ENCODE measurements around the gene PRAMEF17. TPM values are rescaled to one million over a fixed set of nuclear protein-coding genes. Genes with fewer than 3 reads are reported as not detected.
"Not testable (repeated sequence)": the region's sequence is repeated elsewhere in the genome, so short reads cannot be mapped to it uniquely, and the experiment has no call there.

PRAMEF17 gene, protein sequence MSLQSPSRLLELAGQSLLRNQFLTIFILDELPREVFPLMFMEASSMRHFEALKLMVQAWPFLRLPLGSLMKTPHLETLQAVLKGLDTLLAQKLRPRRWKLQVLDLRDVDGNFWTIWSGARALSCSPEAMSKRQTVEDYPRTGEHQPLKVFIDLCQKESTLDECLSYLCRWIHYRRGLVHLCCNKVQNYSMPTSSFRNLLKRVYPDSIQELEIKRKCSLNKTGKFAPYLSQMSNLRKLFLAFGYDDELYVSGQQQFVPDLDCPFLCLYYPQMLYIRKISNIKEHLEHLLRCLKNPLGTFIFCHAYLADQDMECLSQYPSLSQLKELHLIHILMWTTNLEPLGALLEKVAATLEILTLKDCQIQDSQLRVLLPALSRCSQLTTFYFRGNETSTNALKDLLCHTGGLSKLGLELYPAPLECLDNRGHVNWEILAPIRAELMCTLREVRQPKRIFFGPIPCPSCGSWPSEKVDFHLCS
- total RNA-seq, result not detected
- long read RNA-seq, donor 1, result 0 reads
- long read RNA-seq, donor 2, result 0 reads

DNA sequence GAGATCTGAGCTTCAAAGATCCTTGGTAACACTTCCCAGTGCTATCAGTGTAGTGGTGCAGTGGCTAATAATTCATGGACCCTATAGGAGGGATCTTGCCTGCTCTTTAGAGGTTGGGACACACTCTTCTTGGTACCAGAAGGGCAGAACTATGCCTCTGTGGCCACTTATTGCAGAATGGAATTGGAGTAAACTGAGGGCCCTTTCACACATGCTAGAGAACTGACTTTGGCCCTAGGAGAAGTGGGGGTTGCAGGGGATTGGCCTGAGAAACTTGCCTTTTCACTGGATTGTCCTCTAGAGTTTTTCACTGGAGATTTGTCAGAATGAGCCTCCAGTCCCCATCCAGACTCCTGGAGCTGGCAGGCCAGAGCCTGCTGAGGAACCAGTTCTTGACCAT lies at the start of gene PRAMEF17:
TSS of gene PRAMEF17 (plus strand) at position 301 of the 400 bp plus-strand sequence. CDS start at position 327, 26 bp downstream.
- DNase-seq (ENCODE audit: low spot score); intact Hi-C loops (cut with DNase I): not testable (repeated sequence)

DNA sequence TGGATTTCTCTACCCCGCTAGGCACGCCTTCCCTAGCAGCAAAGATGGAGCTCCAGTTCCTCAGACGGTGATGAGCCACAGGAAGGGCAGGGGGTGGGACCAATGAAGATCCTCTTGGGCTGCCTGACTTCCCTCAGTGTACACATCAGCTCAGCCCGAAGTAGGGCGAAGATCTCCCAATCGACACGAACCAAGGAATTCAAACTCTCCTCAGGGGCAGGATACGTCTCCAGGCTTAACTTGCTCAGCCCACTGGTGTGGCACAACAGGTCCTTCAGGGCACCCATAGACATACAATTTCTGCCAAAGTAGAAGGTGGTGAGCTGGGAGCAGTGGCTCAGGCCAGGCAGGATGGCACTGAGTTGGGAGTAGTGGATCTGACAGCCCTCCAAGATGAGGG lies 46.9 kb upstream of the PRAMEF17 start:
- DNase-seq (ENCODE audit: low spot score), result not testable (repeated sequence)

DNA sequence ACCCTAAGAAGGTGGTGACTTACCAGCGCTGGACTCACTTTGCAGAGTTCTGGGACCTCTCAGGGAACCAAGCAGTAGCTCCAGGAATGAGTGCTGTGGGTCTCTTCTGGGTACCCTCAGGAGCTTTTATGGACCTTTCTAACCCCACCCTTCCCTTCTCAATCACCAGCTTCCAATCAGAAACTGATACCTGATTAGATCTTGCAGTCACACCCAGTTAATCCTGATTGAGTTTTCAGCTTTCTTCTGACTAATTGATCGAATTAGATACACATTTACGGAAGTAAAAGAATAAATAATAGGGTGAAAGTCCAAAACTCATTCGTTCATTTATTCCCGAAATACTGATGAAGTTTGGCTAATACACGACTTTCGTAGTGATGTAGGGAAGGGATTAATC lies 42.4 kb upstream of the PRAMEF17 start, which contains the start of gene PRAMEF14:
TSS of gene PRAMEF14 (minus strand) at position 101 of the 400 bp plus-strand sequence. CDS start 1,820 bp downstream, outside the sequence.
- intact Hi-C loops (cut with DNase I); DNase-seq (ENCODE audit: low spot score): not testable (repeated sequence)

More for the DNA sequence above, 46.9 kb upstream of the PRAMEF17 start:
- intact Hi-C loops (cut with DNase I), result not testable (repeated sequence)

DNA sequence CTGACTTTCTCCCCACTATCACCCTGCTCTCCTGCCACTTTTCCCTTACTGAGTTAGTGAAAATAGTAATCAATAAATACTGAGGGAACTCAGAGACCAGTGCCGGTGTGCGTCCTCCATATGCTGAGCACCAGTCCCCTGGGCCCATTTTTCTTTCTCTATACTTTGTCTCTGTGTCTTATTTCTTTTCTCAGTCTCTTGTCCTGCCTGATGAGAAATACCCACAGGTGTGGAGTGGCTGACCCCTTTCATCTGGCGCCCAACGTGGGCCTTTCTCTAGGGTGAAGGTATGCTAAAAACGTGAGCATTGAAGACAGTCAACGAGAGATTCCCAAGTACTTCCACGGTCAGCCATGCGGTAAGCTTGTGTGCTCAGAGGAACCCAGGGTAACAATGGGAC lies 36.0 kb upstream of the PRAMEF17 start:
- DNase-seq (ENCODE audit: low spot score); intact Hi-C loops (cut with DNase I): not testable (repeated sequence)

DNA sequence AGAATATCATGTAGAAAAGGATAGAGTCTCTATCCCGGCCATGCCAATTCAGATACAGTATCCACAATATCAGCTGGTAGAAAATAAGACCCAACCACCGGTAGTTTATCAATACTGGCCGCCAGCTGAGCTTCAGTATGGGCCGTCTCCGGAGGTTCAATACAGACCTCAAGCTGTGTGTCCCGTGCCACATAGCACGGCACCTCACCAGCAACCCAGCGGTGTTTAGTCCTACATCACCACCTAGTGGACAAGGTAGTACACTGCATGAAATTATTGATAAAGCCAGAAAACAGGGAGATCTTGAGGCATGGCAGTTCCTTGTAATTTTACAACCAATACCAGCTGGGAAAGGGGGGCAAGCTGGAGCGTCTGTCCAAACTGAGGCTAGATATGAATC lies 35.0 kb upstream of the PRAMEF17 start:
- DNase-seq (ENCODE audit: low spot score); intact Hi-C loops (cut with DNase I): not testable (repeated sequence)

DNA sequence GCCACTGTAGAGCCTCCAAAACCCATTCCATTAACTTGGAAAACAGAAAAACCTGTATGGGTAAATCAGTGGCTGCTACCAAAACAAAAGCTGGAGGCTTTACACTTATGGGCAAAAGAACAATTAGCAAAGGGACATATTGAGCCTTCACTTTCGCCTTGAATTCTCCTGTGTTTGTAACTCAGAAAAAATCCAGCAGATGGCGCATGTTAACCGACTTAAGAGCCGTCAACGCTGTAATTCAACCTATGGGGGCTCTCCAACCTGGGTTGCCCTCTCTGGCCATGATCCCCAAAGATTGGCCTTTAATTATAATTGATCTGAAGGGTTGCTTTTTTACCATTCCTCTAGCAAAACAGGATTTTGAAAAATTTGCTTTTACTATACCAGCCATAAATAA lies 32.7 kb upstream of the PRAMEF17 start:
- not testable (repeated sequence) for DNase-seq (ENCODE audit: low spot score)

DNA sequence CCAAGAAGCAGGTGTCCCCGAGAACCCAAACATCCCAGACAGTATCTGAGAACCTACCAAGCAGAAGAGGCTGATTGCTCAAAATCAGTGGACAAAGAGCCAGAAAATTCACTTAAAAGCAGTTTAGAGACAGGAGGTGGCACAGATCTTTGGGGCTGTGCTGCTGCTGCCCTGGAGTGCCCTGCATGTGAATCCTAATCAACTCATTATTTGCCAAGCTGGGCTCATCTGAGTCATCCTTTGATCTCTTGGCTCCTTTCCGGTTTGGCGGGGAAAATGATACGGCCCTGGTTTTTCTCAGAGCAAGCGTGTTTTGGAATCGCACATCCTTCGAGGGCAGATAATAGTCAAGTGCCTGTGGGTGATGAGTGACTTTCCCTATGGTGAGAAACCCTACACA lies 27.1 kb upstream of the PRAMEF17 start:
- intact Hi-C loops (cut with DNase I); DNase-seq (ENCODE audit: low spot score): not testable (repeated sequence)

More for the DNA sequence above, 32.7 kb upstream of the PRAMEF17 start:
- intact Hi-C loops (cut with DNase I), result not testable (repeated sequence)

DNA sequence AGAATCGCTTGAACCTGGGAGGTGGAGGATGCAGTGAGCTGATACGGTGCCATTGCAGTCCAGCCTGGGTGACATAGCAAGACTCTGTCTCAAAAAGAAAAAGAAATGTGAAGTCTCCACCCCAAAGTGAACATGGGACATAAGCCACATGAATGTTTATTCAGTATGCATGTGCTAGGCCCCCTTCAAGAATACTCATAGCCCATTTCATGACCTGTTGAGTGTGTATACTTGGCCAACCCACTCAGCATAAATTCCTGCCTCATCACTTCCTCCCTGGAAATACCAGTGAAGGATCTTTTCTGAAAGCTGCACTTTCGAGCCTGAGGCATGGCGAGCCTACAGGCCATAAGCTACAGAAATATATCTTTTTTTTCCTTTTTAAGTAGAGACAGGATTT lies 24.5 kb upstream of the PRAMEF17 start:
- intact Hi-C loops (cut with DNase I); DNase-seq (ENCODE audit: low spot score): not testable (repeated sequence)

DNA sequence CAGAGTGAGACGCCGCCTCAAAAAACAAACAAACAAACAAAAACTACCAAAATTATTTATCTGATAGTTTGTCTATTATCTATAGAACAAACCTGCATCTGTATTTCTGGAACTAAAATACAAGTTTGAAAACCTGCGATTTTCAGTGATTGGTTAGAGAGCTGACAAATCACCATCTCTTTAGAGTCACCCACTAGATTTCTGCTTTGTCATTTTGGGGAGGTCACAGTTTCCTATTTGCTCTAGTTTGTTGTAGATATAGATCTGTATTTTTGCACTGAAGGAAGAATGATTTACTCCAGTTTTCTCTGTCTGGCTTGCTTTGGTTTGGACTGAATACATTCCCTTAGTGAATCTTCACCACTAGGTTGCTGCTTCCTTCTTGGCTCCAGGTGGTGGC lies 22.9 kb upstream of the PRAMEF17 start:
- DNase-seq (ENCODE audit: low spot score); intact Hi-C loops (cut with DNase I): not testable (repeated sequence)

DNA sequence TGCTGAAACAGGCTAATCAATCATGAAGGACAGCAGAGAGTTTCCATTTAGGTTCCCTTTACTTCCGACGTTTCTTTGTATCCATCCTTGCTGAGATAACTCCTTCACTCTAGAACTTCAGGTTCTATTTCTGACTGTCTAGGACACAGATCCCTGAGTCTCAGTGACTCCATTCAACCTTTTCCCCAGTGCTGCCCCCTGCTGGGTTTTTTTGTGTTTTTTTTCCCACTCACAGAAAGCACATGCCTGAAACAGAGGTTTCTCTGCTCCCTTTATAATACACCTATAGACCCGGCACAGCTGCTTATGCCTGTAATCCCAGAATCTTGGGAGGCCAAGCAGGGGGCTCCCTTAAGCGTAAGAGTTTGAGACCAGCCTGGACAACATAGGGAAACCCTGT lies 20.9 kb upstream of the PRAMEF17 start:
- intact Hi-C loops (cut with DNase I); DNase-seq (ENCODE audit: low spot score): not testable (repeated sequence)

DNA sequence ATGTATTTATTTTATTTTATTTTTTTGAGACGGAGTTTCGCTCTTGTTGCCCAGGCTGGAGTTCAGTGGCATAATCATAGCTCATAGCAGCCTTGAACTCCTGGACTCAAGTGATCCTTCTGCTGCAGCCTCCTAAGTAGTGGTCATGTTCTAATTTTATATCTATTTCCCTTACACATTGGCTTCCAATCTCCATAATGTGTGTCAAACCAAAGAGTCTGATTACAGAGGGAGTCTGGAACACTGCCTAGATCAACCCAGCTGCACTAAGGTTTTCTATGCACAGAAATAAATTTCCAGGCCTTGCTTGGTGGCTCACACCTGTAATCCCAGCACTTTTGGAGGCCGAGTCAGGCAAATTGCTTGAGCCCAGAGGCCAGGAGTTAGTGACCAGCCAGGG lies 10.4 kb upstream of the PRAMEF17 start:
- DNase-seq (ENCODE audit: low spot score); intact Hi-C loops (cut with DNase I): not testable (repeated sequence)

DNA sequence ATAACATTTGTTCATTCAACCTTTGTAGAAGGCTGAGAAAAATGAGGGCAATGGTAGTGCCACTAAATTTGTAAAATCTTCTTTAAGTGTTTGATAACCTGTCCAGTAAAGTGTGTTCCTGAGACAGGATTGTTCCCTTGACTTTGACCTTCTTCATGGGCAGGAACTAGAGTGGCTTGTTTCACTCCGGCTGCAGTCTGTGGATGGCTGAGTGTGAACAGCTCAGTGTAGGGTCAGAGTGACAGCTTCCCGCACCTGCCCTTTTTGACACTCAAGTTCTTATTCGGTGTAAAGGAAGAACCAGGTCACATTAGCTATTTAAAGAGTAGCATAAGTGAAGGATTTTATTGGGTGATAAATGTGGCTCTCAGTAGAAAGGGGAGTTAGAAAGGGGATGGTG lies 9.1 kb upstream of the PRAMEF17 start:
- intact Hi-C loops (cut with DNase I); DNase-seq (ENCODE audit: low spot score): not testable (repeated sequence)

DNA sequence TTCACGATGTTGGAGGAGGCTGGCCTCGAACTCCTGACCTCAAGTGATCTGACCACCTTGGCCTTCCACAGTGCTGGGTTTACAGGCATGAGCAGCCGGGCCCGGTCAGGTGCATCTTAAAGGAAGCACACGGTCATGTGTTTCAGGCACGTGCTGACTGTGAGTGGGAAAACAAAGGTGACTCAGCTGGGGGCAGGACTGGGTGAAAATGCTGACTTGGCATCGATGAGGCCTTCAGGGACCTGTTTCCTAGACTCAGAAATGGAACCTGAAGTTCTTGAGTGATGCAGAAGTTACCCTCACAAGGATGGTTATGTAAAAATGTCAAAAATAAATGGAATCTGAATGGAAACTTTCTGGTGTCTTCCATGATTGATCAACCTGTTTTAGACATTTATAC lies 3.6 kb downstream of the PRAMEF17 start:
- intact Hi-C loops (cut with DNase I); DNase-seq (ENCODE audit: low spot score): not testable (repeated sequence)

DNA sequence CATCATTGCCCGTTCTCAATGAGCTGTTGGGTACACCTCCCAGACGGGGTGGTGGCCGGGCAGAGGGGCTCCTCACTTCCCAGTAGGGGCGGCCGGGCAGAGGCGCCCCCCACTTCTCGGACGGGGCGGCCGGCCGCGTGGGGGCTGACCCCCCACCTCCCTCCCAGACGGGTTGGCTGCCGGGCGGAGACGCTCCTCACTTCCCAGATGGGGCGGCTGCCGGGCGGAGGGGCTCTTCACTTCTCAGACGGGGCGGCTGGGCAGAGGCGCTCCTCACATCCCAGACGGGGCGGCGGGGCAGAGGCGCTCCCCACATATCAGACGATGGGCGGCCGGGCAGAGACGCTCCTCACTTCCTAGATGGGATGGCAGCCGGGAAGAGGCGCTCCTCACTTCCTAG lies 5.3 kb downstream of the PRAMEF17 start:
- DNase-seq (ENCODE audit: low spot score); intact Hi-C loops (cut with DNase I): not testable (repeated sequence)

DNA sequence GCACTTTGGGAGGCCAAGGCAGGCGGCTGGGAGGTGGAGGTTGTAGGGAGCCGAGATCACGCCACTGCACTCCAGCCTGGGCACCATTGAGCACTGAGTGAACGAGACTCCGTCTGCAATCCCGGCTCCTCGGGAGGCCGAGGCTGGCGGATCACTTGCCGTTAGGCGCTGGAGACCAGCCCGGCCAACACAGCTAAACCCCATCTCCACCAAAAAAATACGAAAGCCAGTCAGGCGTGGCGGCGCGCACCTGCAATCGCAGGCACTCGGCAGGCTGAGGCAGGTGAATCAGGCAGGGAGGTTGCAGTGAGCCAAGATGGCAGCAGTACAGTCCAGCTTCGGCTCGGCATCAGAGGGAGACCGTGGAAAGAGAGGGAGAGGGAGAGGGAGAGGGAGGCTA lies 5.9 kb downstream of the PRAMEF17 start:
- DNase-seq (ENCODE audit: low spot score); intact Hi-C loops (cut with DNase I): not testable (repeated sequence)

DNA sequence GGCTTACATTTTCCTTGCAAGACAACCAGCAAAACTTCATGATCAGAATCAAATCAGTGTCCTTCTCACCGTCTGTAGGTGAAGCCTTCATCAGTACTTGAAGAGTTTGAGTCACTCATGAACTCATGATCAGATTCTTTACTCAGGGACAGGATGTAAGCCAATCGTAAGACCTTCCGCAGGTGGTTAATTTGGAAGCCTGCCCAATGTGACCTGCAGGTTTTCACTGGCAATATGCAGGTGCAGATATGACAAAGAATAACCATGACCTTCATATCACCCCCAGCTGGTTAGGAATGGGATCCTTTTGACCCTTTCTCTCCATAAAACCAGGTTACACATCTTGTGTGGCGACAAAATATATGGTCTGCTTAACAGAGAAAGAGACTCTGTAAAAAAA lies 18.4 kb downstream of the PRAMEF17 start:
- intact Hi-C loops (cut with DNase I), result no loop called here
- DNase-seq (ENCODE audit: low spot score), result no peak

DNA sequence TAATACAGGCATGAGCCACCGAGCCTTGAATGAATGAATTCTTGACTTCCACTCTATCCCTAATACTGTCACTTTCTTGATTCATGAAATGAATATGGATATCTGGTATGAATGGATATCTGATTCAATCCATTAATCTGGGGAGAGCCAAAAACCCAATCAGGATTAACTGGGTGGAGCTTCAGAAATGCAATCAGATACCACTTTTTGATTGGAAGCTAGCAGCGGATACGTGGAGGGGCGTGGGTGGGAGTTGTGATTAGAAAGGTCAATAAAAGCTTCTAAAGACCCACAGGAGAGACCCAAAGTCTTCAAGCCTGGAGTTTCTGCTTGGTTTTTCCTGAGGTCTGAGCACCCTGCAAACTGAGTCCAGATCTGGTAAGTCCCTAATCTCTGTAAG lies 20.7 kb downstream of the PRAMEF17 start, which contains the start of gene PRAMEF20:
TSS of gene PRAMEF20 (plus strand) at position 301 of the 400 bp plus-strand sequence. CDS start 5,905 bp downstream, outside the sequence.
- intact Hi-C loops (cut with DNase I); DNase-seq (ENCODE audit: low spot score): not testable (repeated sequence)

DNA sequence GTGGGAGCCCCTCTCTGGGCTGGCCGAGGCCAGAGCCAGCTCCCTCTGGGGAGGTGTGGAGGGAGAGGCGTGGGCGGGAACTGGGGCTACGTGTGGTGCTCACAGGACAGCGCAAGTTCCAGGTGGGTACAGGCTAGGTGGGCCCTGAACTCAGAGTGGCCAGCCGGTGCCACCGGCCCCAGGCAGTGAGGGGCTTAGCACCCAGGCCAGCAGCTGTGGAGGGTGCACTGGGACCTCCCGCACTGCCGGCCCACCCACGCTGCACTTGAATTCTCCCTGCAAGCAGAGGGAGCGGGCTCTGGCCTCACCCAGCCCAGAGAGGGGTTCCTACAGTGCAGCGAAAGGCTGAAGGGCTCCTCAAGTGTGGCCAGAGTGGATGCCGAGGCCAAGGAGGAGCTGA lies 41.1 kb downstream of the PRAMEF17 start:
- no peak for DNase-seq (ENCODE audit: low spot score)
- intact Hi-C loops (cut with DNase I), result no loop called here

DNA sequence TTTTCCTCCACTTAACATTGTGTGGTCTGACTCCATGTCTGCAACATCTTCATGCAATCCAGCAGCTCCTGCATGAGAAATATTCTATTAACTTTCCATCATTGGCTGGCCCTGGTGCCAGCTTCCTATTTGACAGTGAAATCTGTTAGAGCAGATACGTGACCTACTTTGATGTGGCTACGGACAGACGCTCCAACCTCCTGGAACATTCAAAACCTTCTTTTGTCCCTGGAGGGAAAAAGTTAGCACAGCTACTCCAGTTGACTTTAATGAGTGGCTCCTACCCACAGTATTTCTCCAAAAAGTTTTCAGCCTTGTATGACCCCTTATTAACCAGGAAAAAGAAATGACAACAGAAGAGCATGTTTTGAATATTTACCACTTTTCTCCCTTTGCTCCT lies 42.8 kb downstream of the PRAMEF17 start:
- intact Hi-C loops (cut with DNase I), result no loop called here
- no peak for DNase-seq (ENCODE audit: low spot score)

DNA sequence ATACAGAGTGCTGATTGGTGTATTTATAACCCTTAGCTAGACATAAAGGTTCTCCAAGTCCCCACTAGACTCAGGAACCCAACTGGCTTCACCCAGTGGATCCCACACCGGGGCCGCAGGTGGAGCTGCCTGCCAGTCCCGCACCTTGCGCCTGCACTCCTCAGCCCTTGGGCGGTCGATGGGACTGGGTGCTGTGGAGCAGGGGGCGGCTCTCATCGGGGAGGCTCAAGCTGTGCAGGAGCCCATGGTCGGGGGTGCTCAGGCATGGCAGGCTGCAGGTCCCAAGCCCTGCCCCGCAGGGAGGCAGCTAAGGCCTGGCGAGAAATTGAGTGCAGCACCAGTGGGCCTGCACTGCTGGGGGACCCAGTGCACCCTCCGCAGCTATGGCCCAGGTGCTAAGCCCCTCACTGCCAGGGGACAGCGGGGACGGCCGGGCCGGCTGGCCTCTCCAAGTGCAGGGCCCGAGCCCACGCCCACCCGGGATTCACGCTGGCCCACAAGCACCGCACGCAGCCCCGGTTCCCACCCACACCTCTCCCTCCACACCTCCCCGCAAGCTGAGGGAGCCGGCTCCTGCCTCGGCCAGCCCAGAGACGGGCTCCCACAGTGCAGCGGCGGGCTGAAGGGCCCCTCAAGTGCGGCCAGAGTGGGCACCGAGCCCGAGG lies 44.4 kb downstream of the PRAMEF17 start:
- DNase-seq (ENCODE audit: low spot score); intact Hi-C loops (cut with DNase I): not testable (repeated sequence)

Measured in posterior vena cava (tissue), 2 donors.